Nephron progenitor cell (in vitro differentiated cells): ENCODE results near the gene GCLC.

Source experiments
- DNase-seq: peaks from one replicate; pipeline ENCODE4 v3.0.0; 2021
- H3K27ac Mint-ChIP-seq: 2 replicates; pipeline ENCODE4 v1.8.0; 2021; ENCODE audit warnings: mild to moderate bottlenecking, moderate library complexity, mixed read lengths
- H3K27me3 Mint-ChIP-seq: 2 replicates; pipeline ENCODE4 v1.8.0; 2021; ENCODE audit warnings: mild to moderate bottlenecking, low read depth, mixed read lengths; ENCODE audit not compliant: poor library complexity
- H3K36me3 Mint-ChIP-seq: 2 replicates; pipeline ENCODE4 v1.8.0; 2021; ENCODE audit warnings: low read depth, mixed read lengths
- H3K4me1 Mint-ChIP-seq: 2 replicates; pipeline ENCODE4 v1.8.0; 2021; ENCODE audit warnings: mixed read lengths
- H3K4me3 Mint-ChIP-seq: 2 replicates; pipeline ENCODE4 v1.8.0; 2021; ENCODE audit warnings: mild to moderate bottlenecking, moderate library complexity, mixed read lengths
- H3K9me3 Mint-ChIP-seq: 2 replicates; pipeline ENCODE4 v1.8.0; 2021; ENCODE audit warnings: mild to moderate bottlenecking, moderate library complexity, mixed read lengths
- CTCF ChIP-seq: fragments of 200-600 bp; sonication (generic); IDR thresholded peaks from 2 replicates; pipeline ENCODE4 v1.5.0; 2021; ENCODE audit warnings: antibody characterized with exemption

The GCLC gene

GRCh38 chr6:53532061-53532797 is 12.7 kb downstream of the GCLC start:
- Mint-ChIP-seq H3K36me3 (peaks cover 10% of the 10 kb centered on the region), H3K4me1 (peaks cover 38% of the 10 kb centered on the region), H3K27ac (peak overlapping the region; percentile 68), H3K4me3 (no peak overlapping the region), H3K27me3 (no peaks in the 10 kb centered on the region), H3K9me3 (no peaks in the 10 kb centered on the region)
- DNase-seq = no peak
- no peak for TF ChIP-seq CTCF

GRCh38 chr6:53530780-53531386 is 14.0 kb downstream of the GCLC start:
- no peak for TF ChIP-seq CTCF
- no peak overlapping the region for H3K27ac Mint-ChIP-seq
- H3K4me1 Mint-ChIP-seq = peaks cover 40% of the 10 kb centered on the region
- peaks cover 7% of the 10 kb centered on the region for H3K36me3 Mint-ChIP-seq
- no peak overlapping the region for H3K4me3 Mint-ChIP-seq
- DNase-seq = no peak
- H3K9me3 Mint-ChIP-seq = no peaks in the 10 kb centered on the region
- no peaks in the 10 kb centered on the region for H3K27me3 Mint-ChIP-seq

GRCh38 chr6:53530346-53530745 is 14.6 kb downstream of the GCLC start:
- Mint-ChIP-seq H3K9me3 (no peaks in the 10 kb centered on the region), H3K27me3 (no peaks in the 10 kb centered on the region), H3K36me3 (peaks cover 1% of the 10 kb centered on the region), H3K4me3 (no peak overlapping the region), H3K27ac (peak overlapping the region; percentile 80), H3K4me1 (peaks cover 40% of the 10 kb centered on the region)
- TF ChIP-seq CTCF = no peak
- no peak for DNase-seq

- Mint-ChIP-seq H3K36me3 (no peaks in the 10 kb centered on the region), H3K4me1 (peaks cover 45% of the 10 kb centered on the region), H3K27ac (peak overlapping the region; percentile 80), H3K9me3 (no peaks in the 10 kb centered on the region), H3K4me3 (no peak overlapping the region), H3K27me3 (no peaks in the 10 kb centered on the region)
- peak; percentile 11 for DNase-seq
- TF ChIP-seq CTCF = no peak
These were observed 15.4 kb downstream of the GCLC start for GRCh38 chr6:53529324-53530036.

GRCh38 chr6:53528107-53528506 is 16.8 kb downstream of the GCLC start:
- peaks cover 53% of the 10 kb centered on the region for H3K4me1 Mint-ChIP-seq
- no peak overlapping the region for H3K27ac Mint-ChIP-seq

More at GRCh38 chr6:53528107-53528506, 16.8 kb downstream of the GCLC start:
- H3K36me3 Mint-ChIP-seq = no peaks in the 10 kb centered on the region
- no peaks in the 10 kb centered on the region for H3K9me3 Mint-ChIP-seq
- H3K4me3 Mint-ChIP-seq = no peak overlapping the region
- DNase-seq = no peak
- H3K27me3 Mint-ChIP-seq = no peaks in the 10 kb centered on the region
- no peak for TF ChIP-seq CTCF
